PC-9 (cell line): ENCODE data around the gene THADA.

Source experiments
- EZH2 ChIP-seq: fragments of 200-600 bp; sonication (generic); IDR thresholded peaks from 2 replicates; pipeline ENCODE4 v1.8.0; 2017; ENCODE audit warnings: antibody characterized with exemption, low read depth
- TF ChIP-seq, protein P1 (sequence below): fragments of 200-600 bp; sonication (generic); conservative IDR thresholded peaks from 2 replicates; pipeline ENCODE4 v1.6.1; 2017; ENCODE audit warnings: mixed run types, antibody characterized with exemption, mild to moderate bottlenecking, moderate library complexity

DNA sequence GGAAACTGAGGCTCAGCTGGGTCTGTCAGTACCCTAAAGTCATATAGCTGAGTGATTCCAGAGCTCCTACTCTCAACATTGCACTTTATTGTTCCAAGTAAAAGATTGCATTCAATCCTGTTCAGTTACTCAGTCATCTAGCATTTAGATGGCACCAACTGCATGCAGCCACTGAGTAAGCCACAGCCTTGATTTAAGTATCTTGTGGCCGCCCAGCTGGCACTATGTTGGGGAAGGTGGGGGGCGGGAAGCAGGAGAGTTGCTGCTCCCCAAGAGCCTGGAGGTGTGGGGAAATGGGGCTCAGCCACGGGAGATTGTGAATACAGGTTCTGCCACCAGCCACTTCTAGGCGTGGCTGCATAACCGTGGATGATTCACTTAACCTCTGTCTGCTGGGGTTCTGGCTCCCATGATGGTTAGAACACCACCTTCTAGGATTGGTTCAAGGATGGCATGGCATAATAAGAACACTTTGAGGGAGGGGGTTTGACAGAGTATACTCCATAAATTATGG, 386.6 kb downstream of the THADA start:
- TF ChIP-seq, protein P1, sequence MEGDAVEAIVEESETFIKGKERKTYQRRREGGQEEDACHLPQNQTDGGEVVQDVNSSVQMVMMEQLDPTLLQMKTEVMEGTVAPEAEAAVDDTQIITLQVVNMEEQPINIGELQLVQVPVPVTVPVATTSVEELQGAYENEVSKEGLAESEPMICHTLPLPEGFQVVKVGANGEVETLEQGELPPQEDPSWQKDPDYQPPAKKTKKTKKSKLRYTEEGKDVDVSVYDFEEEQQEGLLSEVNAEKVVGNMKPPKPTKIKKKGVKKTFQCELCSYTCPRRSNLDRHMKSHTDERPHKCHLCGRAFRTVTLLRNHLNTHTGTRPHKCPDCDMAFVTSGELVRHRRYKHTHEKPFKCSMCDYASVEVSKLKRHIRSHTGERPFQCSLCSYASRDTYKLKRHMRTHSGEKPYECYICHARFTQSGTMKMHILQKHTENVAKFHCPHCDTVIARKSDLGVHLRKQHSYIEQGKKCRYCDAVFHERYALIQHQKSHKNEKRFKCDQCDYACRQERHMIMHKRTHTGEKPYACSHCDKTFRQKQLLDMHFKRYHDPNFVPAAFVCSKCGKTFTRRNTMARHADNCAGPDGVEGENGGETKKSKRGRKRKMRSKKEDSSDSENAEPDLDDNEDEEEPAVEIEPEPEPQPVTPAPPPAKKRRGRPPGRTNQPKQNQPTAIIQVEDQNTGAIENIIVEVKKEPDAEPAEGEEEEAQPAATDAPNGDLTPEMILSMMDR, result no peak
- TF ChIP-seq EZH2, result no peak
